Suprapubic skin (tissue), 4 donors: Measurements from ENCODE around the gene COL8A1. TPM values are rescaled to one million over a fixed set of nuclear protein-coding genes. Genes with fewer than 3 reads are reported as not detected.

Experiments
- DNase-seq, 2 donors: peaks; one replicate each; pipeline ENCODE4 v3.0.0-alpha.2; 2019; ENCODE audit warnings: low spot score in 2 of 2
- H3K27ac ChIP-seq: fragments of 200-600 bp; sonication (generic); one replicate; pipeline ENCODE4 v1.5.1; 2019
- H3K27me3 ChIP-seq: fragments of 200-600 bp; sonication (generic); one replicate; pipeline ENCODE4 v1.5.1; 2019
- H3K36me3 ChIP-seq: fragments of 200-600 bp; sonication (generic); one replicate; pipeline ENCODE4 v1.5.1; 2019
- H3K4me1 ChIP-seq: fragments of 200-600 bp; sonication (generic); one replicate; pipeline ENCODE4 v1.5.1; 2019
- H3K4me3 ChIP-seq: fragments of 200-600 bp; sonication (generic); one replicate; pipeline ENCODE4 v1.5.1; 2019; ENCODE audit warnings: mild to moderate bottlenecking
- H3K9me3 ChIP-seq: fragments of 200-600 bp; sonication (generic); one replicate; pipeline ENCODE4 v1.5.1; 2019
- CTCF ChIP-seq, 2 donors: fragments of 200-600 bp in 1 of 2; fragments of 450-650 bp in 1 of 2; sonication (generic) in 1 of 2; IDR thresholded peaks; one replicate each; pipeline ENCODE4 v1.5.1; 2016 to 2019; ENCODE audit warnings: antibody characterized with exemption in 2 of 2, mild to moderate bottlenecking in 1 of 2, moderate library complexity in 1 of 2
- EP300 ChIP-seq: sonication (generic); formaldehyde crosslinking; IDR thresholded peaks from one replicate; pipeline ENCODE4 v1.6.1; 2017; ENCODE audit warnings: antibody characterized with exemption
- POLR2A ChIP-seq, 2 donors: fragments of 450-650 bp; IDR thresholded peaks; one replicate each; pipeline ENCODE4 v1.6.1; 2017; ENCODE audit warnings: antibody characterized with exemption in 2 of 2, mild to moderate bottlenecking in 2 of 2, moderate library complexity in 2 of 2
- POLR2AphosphoS5 ChIP-seq, 3 donors: sonication (generic); formaldehyde crosslinking; IDR thresholded peaks; one replicate each; pipeline ENCODE4 v1.6.1; 2017; ENCODE audit warnings: antibody characterized with exemption in 3 of 3
- WGBS: methylation state at CpG from one replicate; pipeline ENCODE4 v1.1.5; 2018; 5-methylcytosine and 5-hydroxymethylcytosine counted together
- total RNA-seq, 4 donors: library from RNA; depleted of rRNA; stranded (reverse); fragments of >200 nt; gene quantifications; one replicate each; pipeline ENCODE4 v1.1.0, GENCODE V29; 2016

The COL8A1 gene
- total RNA-seq, 4 donors from 2014 or later: 3.2 to 14.9 (median 5.6) TPM

DNA sequence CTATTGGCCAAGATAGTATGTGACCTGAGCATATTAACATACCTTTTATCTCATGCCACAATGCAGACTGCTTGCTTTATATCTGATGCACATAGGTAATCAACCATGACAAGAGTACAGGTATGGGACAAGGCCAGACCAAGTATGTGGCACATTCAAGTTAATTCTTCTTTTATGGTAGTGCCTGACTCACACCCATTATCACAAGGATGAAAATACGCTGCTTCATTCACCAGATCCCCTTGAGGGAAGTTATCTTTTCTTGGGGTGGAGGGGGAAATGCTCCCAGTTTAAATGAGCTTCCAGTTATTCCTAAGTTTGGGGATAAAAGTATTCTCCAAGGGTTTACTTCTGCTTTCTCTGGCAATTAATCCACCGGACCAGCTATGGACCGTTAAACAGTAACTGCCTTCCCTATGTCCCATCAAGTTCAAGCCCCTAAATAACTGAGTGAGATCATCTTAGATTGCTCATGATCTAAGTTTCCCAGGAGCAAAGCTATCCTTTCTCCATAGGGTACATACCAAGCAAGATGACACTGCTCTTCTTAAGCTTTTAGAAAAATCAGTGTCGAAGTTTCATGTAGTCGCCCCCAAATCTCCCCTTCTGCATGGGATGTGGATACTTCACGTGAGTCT, 1.9 kb downstream of the COL8A1 start:
- Histone ChIP-seq H3K4me3 (no peak overlapping the region), H3K27me3 (peaks cover 4% of the 10 kb centered on the region), H3K27ac (no peak overlapping the region), H3K36me3 (no peaks in the 10 kb centered on the region), H3K9me3 (no peaks in the 10 kb centered on the region), H3K4me1 (peaks cover 23% of the 10 kb centered on the region)
- 88% methylated on average over 6 of the region's 6 CpGs for WGBS
- no peak for TF ChIP-seq CTCF (IDR thresholded peaks at IDR 0.05)
- no peak for TF ChIP-seq EP300
- no peak for TF ChIP-seq POLR2A (IDR thresholded peaks at IDR 0.05)
- no peak for TF ChIP-seq POLR2AphosphoS5 (IDR thresholded peaks at IDR 0.05)
- DNase-seq: no peak

DNA sequence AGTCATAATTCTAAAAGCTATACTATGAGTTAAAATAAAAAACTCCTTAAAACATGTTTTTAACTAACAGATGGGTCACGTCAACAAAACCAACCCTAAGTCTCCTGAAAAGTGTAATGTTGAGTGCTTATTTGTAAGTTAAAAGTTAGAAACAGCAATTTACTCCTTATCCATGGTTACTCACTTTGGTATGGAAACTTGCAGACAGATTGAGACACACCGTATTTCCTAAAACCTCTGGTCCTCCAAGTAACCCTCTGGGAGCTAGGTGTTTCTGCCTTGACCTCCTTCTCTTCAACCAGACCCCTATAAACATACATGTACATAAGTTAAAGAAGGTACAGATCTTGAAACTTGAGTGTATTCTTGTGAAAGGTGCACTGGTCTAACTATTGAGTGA, 3.1 kb downstream of the COL8A1 start:
- Histone ChIP-seq H3K4me3 (no peak overlapping the region), H3K36me3 (no peaks in the 10 kb centered on the region), H3K4me1 (peaks cover 32% of the 10 kb centered on the region), H3K9me3 (no peaks in the 10 kb centered on the region), H3K27me3 (peaks cover 4% of the 10 kb centered on the region), H3K27ac (no peak overlapping the region)
- WGBS: 71% methylated on average over 2 of the region's 2 CpGs
- no peak for TF ChIP-seq EP300
- no peak for TF ChIP-seq CTCF (IDR thresholded peaks at IDR 0.05)
- no peak for TF ChIP-seq POLR2A (IDR thresholded peaks at IDR 0.05)
- TF ChIP-seq POLR2AphosphoS5 (IDR thresholded peaks at IDR 0.05): no peak
- DNase-seq: no peak

- WGBS: 76% methylated on average over 1 of the region's 1 CpG
- no peak overlapping the region for H3K27ac ChIP-seq
Measured at GRCh38 chr3:99641982-99642381, 3.6 kb downstream of the COL8A1 start.

GRCh38 chr3:99644017-99644416, 5.6 kb downstream of the COL8A1 start:
- H3K27ac ChIP-seq: no peak overlapping the region
- TF ChIP-seq CTCF (IDR thresholded peaks at IDR 0.05): no peak
- no peak for TF ChIP-seq POLR2AphosphoS5 (IDR thresholded peaks at IDR 0.05)
- TF ChIP-seq POLR2A (IDR thresholded peaks at IDR 0.05): no peak
- TF ChIP-seq EP300: no peak
- H3K9me3 ChIP-seq: no peaks in the 10 kb centered on the region
- H3K36me3 ChIP-seq: no peaks in the 10 kb centered on the region
- no peak for DNase-seq
- H3K27me3 ChIP-seq: no peaks in the 10 kb centered on the region
- peaks cover 23% of the 10 kb centered on the region for H3K4me1 ChIP-seq
- no peak overlapping the region for H3K4me3 ChIP-seq

More at GRCh38 chr3:99641982-99642381, 3.6 kb downstream of the COL8A1 start:
- no peak for DNase-seq
- H3K4me3 ChIP-seq: no peak overlapping the region
- TF ChIP-seq POLR2AphosphoS5 (IDR thresholded peaks at IDR 0.05) (no peak), POLR2A (IDR thresholded peaks at IDR 0.05) (no peak), EP300 (no peak)
- no peaks in the 10 kb centered on the region for H3K9me3 ChIP-seq
- peaks cover 31% of the 10 kb centered on the region for H3K4me1 ChIP-seq
- peaks cover 4% of the 10 kb centered on the region for H3K27me3 ChIP-seq
- H3K36me3 ChIP-seq: no peaks in the 10 kb centered on the region

DNA sequence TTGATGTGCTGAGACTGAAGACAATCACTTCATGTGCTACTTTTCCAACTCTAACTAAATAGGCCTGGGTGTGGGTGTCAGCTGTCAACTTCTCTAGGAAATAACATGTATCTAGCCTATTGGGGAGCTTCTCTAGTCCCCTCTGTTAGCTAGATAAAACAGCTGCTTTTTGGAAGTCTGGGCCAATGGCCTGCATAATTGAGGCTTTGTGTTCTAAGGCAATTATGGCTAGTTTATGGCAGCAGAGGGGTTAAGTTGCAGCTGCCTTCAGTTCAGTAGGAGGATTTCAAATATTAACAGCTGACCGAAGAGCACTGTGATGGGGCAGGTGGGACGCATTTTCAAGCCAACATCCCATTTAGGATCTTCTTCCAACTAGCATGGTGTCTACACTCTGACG, 6.4 kb downstream of the COL8A1 start:
- Histone ChIP-seq H3K4me3 (no peak overlapping the region), H3K4me1 (peaks cover 26% of the 10 kb centered on the region), H3K36me3 (no peaks in the 10 kb centered on the region), H3K27me3 (no peaks in the 10 kb centered on the region), H3K9me3 (no peaks in the 10 kb centered on the region), H3K27ac (no peak overlapping the region)
- 87% methylated on average over 3 of the region's 3 CpGs for WGBS
- DNase-seq: no peak
- TF ChIP-seq CTCF (IDR thresholded peaks at IDR 0.05) (no peak), EP300 (no peak), POLR2A (IDR thresholded peaks at IDR 0.05) (no peak), POLR2AphosphoS5 (IDR thresholded peaks at IDR 0.05) (no peak)
